EL (cell line): ENCODE measurements around the gene CFAP97D2.
"Not testable (repeated sequence)": the region's sequence is repeated elsewhere in the genome, so short reads cannot be mapped to it uniquely, and the experiment has no call there.

Experiments
- DNase-seq: peaks from one replicate; pipeline ENCODE4 v3.0.0-alpha.2; 2016

Gene CFAP97D2

GRCh38 chr13:114143806-114144605 is 35.1 kb upstream of the CFAP97D2 start:
- DNase-seq: no peak

DNA sequence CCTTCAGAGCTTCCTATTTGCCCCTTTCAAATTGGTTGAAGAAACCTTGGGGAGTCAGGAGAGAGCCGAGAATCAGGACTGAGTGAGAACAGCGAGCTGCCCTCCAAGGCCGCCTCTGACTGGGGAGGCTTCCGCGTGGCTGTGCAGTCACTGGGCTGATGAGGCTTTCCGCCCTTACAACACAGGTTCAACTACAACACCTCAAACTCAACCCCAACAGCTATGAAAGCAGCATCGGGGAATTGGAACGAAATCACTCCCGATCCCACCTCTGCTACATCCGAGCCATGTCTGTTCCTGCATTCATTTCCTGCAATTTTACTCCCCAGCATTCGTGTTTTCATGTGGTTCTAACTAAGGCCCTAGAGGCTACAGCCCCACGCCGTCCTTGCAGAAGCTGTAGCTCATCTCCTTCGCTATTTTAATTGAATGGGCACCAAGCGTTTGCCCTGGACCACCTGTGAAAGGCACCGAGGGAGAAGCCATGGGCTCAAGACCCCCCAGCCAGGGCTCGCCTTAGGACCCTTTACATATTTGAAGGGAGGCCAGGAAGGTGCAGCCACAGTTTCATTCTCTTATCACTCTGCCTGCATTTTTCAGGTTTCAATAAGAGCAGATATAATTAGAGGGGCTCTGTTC is 34.3 kb upstream of the CFAP97D2 start:
- DNase-seq: no peak

GRCh38 chr13:114145256-114145655 is 33.8 kb upstream of the CFAP97D2 start:
- DNase-seq: no peak

GRCh38 chr13:114145722-114146121 is 33.3 kb upstream of the CFAP97D2 start:
- DNase-seq: no peak

- DNase-seq: no peak
Measured at GRCh38 chr13:114146173-114146572, 32.9 kb upstream of the CFAP97D2 start.

DNA sequence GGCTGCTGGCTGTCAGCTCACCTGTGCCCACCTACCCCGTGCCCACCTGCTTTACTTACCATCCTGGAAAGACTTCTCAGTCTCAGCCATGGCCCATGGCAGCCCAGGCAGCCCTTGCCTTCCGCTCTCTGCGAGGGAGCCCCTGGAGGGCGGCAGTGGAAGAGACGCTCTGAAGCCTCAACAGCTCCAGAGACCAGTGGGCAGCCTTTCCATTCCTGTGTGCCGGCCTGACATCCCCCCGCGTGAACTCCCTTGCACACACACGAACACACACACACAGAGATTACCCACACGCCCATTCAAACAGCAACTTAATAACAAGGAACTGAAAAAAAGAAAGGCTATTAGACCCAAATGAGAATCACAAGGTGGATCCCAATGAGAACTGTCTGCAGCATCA is 32.4 kb upstream of the CFAP97D2 start:
- DNase-seq: no peak

DNA sequence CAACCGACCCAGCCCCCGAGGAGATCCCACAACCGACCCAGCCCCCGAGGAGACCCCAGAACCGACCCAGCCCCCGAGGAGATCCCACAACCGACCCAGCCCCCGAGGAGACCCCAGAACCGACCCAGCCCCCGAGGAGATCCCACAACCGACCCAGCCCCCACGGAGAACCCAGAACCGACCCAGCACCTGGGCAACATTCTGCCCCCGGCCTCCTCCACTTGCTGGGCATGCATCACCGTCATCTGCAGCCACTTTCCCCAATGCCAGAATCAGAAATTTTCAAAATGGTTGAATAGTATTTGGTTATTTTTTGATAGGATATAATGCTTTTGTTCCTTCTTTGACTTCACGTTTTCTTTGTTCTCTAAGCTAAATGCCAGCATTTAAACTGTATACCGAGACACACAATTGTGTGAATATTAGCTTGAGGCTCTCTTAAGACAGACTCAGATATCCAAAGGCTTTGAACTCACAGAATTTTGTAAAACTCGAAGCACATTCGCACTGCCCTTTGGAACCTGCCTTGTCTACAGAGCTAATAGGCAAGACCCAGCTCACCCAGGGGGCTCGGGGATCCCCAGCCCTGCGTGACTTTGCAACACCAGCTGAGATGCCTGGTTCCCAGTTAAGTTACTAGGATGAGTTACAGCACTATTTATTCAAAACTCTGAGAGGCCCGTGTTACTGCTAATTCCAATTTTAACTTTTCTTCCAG is 31.1 kb upstream of the CFAP97D2 start:
- DNase-seq: no peak

- DNase-seq: no peak
Measured at GRCh38 chr13:114148521-114148855, 30.6 kb upstream of the CFAP97D2 start.

DNA sequence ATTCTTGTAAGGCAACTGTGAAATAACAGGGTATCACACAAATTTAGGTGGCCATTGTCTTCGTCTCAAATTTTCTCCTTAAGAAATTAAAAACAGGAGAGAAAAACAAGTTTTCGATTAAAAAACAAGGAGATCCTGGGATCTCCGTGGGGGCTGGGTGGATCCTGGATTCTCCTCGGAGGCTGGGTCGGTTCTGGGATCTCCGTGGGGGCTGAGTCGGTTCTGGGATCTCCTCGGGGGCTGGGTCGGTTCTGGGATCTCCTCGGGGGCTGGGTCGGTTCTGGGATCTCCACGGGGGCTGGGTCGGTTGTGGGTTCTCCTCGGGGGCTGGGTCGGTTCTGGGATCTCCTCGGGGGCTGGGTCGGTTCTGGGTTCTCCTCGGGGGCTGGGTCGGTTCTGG is 30.2 kb upstream of the CFAP97D2 start:
- not testable (repeated sequence) for DNase-seq

DNA sequence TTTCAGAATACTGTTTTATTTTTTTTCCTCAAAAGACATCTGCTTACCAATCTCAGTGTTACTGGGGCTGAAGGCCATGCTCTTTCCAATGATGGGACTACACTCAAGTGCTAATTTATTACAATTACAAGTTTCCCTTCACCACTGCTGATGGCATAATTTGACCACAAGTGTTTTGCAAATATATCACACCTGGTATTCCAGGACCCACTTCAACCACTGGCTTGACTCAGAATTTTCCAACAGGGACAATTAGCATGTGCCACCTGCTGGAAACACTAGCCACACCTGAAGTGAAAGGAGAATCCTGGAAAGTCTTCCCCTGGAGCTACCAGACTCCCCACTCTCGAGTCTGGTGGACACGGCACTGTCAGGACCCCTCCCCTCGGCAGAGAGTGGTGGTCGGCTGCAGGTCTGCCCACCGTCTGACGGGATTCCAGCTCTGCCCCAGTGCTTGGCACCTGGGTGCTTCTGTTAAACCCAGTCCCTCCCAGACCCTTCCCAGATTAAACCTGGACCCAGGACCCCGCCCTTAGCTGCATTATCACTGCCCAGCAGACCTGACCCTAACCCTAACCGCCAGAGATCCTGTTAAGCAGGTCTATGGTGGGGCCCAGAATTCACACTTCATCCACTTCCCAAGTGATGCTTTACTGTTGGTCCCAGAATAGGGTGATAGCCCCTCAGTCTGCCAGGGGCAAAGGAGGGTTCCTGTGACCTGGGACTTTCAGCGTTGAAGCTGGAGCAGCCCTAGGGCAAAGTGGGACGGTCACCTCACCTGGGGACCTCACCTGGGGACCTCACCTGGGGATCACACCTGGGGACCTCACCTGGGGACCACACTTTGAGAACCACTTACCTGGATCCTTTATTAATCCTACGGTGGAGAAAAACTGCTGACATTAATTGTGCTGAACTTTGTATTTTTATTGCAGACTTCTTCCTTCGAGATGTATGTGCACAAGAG is 29.0 kb upstream of the CFAP97D2 start:
- no peak for DNase-seq

- no peak for DNase-seq
Measured at GRCh38 chr13:114151031-114151430, 28.0 kb upstream of the CFAP97D2 start.

DNA sequence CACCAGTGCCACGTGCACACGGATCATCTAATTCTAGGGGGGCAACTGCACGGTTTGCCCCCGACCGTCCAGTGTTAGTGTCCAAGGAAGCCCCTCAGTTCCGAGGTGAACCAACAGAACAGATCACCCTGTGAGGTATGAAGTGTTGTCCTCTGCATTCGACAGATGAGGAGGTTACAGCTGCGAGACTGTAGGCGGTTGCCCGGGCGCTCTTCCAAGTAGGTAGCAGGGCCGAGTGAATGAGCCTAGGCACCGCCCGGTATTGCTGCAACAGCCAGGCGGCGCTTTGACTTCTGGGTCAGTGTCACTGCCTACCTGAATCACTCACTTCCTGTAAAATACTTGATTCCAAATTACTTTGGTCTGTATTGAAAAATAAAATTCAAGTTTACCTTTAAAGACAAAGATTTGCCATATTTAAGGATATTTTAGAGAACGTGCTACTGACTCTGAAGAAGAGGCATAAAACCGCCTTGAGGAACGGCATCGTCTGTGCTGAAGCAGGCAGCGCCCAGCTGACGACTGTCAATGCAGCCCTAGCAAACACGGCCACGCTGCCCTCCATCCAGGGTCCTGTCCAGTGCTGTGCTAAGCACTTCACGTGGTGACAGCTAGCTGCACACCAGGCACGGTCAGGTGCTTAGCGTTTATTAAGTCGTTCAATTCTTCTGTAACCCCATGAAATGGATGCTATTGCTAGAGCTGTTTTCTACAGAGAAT is 27.3 kb upstream of the CFAP97D2 start:
- no peak for DNase-seq

- DNase-seq: no peak
Measured at GRCh38 chr13:114152285-114152645, 26.8 kb upstream of the CFAP97D2 start.

DNA sequence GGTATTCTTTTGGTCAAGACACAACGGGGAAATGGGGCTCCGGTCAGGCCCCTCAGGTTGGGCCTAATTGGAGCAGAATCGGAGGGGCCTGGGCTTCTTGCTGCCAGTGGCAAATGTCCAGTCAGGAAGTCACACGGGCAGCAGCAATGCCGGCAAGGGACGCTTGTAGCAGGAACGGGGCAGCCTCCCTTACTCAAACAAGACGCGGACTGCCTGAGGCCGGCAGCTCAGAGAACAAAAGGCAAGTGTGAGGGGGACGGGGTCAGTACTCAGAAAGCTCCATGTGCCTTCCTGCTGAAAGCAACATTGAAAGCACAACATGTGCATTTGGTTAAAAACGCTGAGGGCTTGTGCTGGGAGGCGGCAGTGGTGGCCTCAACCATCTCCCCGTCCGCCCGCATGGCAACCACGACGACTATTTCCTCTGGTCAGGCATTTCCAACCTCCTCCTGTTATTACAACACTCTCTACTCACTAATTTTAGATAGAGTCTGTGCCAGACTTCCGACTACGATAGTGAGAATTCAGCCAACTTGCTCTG is 26.2 kb upstream of the CFAP97D2 start:
- no peak for DNase-seq

DNA sequence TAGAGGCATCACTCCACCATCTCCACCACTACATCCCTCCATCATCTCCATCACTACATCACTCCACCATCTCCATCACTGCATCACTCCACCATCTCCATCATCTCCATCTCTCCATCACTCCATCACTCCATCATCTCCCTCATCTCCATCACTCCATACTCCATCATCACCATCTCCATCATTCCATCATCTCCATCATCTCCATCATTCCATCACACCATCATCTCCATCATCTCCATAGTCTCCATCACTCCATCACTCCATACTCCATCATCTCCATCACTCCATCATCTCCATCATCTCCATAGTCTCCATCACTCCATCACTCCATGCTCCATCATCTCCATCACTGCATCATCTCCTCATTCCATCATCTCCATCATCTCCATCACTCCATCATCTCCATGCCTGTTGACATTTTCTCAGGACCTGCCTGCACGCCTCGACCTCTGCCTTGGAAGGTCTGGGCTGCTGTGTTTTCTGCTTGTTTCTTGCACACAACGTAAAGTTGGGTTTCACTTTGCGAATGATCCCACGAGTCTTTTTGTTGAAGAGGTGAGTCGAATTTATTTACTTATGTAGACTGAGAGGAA is 25.5 kb upstream of the CFAP97D2 start:
- DNase-seq: no peak

DNA sequence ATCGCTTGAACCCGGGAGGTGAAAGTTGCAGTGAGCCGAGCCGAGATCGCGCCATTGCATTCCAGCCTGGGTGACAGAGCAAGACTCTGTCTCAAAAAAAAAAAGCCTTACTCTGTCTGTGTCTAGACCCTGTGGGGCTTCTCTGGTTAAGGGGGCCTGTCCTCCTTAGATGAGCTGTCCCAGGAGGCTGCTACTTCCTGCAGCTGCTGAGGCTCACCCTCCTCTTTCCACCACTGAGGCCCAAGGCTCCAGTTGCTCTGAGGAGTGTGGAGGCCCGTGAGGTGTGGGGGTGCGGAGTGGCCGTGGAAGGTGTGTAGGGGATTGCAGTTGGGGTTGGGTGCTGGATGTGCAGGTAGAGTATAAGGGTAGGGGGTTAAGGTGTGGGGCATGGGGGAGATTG is 24.6 kb upstream of the CFAP97D2 start:
- DNase-seq: no peak

GRCh38 chr13:114155320-114155719 is 23.7 kb upstream of the CFAP97D2 start:
- no peak for DNase-seq

DNA sequence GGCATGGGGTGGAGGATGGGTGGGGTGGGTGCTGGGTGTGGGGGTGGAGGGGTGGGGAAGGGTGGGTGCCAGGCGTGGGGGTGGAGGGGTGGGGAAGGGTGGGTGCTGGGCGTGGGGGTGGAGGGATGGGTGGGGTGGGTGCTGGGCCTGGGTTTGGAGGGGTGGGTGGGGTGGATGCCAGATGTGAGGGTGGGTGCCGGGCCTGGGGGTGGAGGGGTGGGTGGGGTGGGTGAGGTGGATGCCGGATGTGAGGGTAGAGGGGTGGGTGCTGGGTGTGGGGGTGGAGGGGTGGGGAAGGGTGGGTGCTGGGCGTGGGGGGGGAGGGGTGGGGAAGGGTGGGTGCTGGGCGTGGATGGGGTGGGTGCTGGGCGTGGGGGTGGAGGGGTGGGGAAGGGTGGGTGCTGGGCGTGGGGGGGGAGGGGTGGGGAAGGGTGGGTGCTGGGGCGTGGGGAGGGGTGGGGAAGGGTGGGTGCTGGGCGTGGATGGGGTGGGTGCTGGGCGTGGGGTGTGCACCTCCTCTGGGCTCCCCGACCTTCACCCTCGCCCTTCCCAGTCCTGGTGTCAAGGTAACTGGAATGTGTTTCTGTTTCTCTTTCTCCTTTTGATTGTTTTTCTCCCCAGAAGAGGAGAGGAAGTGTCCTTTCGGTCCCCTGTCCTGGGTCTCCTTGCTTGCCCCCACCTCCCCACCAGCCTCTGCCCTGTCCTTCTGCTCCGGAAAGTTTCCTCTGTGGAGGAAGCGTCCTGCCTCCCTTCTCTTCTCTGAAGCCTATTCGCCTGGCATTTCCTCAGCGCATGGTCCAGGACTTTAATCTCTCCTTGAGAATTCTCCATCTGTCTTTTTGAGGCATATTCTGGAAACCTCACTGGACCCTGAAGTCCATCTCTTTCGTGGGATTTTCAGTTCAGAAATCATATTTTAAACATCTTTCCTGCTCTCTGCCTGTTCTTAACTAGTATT is 22.9 kb upstream of the CFAP97D2 start:
- no peak for DNase-seq

DNA sequence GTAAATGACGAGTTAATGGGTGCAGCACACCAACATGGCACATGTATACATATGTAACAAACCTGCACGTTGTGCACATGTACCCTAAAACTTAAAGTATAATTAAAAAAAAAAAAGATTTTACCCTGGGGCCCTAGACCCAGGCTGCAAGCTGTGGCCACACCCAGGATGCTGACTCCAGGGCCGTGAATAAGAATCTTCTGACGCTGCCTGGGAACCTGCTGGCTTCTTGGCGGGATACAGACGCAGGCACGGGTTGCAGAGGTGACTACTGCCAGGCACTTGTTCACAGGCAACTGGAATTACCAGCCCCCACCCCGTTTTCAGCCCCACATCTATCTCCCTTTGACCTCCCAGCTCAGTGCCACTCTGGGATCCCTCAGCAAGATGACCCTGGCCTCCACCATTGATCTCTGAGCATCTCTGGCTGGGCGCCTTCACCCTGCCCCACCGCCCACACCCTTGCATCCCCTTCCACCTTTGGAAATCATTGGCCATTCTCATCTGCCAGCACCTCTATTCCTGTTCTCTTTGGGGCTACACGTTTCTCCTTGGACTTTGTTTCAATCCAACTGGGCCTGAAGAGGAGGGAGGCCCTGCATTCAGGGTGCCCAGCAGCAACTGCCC is 21.1 kb upstream of the CFAP97D2 start:
- DNase-seq: no peak
